G401 (cell line): Measurements from ENCODE around the gene SIX1. TPM values are rescaled to one million over a fixed set of nuclear protein-coding genes. Genes with fewer than 3 reads are reported as not detected.

Experiments used
- DNase-seq: peaks from one replicate; pipeline ENCODE4 v3.0.0-alpha.2; 2015; ENCODE audit warnings: low spot score
- in situ Hi-C: cut with HindIII; loops from 2 replicates; pipeline ENCODE4 v1.10.0; 2016; ENCODE audit warnings: low sequenced_read_pairs, mixed read lengths
- total RNA-seq: library from RNA; depleted of rRNA; stranded (reverse); fragments of >200 nt; shearing (Covaris generic); gene quantifications from 2 replicates; pipeline ENCODE4 v1.2.3, GENCODE V29; 2014

The SIX1 gene
- total RNA-seq, 1 experiment from 2014 or later: 0.58 TPM

DNA sequence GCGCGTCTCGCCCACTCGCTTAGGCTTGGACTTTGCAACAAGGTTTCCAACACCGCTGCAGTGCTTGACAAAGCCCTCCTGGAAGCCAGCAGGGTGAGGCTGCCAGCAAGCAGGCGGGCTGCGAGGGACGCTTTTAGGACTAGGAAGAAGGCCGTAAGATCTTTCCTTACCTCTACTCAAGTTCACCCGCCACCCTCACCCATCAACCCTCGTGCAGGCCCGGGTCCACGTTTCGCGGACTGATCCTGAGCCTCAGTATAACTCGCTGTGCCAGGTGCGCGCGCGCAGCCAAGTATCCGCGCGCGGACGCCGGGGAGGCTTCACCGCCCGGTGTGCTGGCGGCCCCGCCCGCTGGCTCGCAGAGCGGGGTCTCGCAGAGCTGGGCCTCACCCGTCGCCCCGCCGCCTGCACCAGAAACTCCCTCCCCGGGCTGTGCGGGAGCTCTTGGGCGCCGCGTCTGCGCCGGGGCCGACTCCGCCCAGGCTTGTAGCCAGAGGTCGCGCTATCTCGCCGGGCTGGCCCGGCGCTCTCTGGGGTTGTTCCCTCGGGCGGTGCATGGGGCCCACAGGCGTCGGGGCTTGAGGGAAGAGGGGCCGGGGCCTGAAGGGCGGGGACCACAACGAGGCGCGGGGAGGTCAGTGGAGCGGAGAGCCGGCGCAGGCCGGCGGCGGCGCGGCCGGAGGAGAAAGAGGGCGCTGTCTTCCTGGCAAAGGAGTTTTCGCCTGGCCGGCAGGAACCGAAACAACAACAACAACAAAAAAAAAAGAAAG lies 7.6 kb upstream of the SIX1 start:
- no peak for DNase-seq
- in situ Hi-C loops: loop anchor here (10.0 kb wide), 1 partner anchor 368 kb away; no protein-coding TSS in a partner anchor

DNA sequence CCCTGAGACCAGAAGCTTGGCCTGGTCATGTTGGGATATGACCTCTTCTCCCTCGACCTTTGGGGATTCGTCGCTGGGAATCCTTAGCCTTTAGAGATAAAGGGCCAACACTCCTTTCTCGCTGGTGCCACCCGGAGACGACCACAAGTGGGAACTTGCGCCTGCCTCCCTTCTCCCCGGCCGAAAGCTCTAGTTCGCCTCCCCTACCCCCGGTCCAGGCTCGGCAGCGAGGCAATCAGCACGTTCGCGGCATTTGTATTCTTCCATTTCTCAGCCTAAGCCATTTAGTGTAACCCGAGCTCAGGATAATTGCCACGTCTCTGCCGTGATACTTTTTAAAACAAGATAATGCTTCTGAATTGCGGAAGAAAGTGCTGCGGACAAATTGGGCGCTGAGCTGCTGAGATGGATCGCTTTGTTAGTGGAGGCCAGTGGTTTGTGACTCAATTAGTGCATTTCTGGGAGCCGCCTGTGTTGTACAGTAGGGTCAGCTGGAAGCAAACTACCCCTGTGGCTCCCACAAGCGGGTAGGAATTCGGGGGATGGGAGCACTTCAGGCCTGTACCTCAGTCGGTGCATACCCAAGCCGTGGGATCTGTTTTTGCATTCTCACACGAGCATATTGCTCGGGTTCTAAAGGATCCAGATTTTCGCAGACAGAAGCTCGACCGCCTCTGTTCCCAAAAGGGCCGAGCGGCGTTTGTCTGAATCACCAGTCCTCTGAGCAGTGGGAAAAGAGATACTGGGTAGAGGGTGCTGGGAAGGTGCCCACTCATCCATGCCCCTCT lies 6.8 kb upstream of the SIX1 start:
- DNase-seq: no peak
- in situ Hi-C loops: loop anchor here (10.0 kb wide), 1 partner anchor 369 kb away; no protein-coding TSS in a partner anchor

DNA sequence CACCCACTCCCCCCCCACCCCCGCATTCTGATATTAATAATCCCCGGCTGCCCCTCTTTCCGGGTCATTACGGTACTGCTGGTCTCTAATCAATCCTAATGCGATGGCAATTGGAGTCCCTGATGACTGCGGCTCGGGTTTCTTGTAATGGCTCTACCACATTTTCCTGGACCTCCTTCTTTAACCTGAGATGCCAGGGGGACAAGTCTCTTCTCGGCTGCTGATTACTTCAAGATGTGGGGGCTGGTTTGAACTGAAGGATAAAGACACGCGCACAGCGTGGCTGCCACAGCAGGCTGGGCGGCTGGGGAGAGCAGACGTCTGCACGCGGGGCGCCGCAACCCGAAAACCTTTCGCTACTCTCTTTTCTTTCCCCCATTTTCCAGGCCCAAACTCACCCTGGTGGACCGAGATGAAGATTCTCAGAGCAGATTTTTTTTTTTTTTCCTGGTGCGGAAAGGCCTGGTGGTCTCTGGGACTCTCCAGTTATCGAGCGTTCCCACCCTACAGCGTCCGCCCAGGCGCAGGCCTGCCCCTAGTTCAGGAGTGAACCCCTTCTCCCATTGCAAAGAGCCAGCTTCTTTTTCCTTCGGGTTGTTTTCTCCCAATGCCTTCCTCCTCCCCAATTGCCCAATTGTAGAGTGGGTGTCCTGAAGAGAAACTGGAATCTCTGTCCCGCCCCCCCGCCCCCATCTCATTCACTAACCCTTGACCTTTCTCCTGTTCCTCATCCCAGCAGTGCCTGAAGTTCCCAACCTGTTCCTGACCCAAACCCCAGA lies 6.0 kb upstream of the SIX1 start:
- DNase-seq: no peak

DNA sequence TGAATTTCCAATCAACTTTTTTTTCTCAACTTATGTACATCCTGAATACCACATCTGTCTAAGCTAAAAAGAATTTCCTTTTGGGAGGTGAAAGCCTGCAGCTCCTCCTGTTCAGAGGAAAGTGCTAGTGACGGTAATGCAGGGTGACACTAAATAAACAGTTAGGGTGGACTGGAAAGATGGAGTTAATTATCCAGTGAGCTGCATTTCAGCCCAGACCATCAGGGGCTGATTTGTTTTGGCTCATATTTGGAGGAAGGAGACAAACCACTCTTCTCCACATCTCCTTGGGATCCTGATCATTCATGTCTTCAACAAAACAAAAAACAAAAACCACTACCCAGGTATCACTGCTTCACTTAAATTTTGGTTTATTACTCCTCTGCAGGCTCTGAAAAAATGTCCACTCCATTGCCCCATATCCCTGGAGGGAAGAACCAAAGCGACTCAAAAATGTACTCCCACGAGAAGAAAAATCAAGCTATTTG lies 5.1 kb upstream of the SIX1 start:
- in situ Hi-C loops: loop anchor here (10.0 kb wide), 1 partner anchor 370 kb away; no protein-coding TSS in a partner anchor
- DNase-seq: no peak

More for the DNA sequence above, 6.0 kb upstream of the SIX1 start:
- in situ Hi-C loops: loop anchor here (10.0 kb wide), 1 partner anchor 369 kb away; no protein-coding TSS in a partner anchor

DNA sequence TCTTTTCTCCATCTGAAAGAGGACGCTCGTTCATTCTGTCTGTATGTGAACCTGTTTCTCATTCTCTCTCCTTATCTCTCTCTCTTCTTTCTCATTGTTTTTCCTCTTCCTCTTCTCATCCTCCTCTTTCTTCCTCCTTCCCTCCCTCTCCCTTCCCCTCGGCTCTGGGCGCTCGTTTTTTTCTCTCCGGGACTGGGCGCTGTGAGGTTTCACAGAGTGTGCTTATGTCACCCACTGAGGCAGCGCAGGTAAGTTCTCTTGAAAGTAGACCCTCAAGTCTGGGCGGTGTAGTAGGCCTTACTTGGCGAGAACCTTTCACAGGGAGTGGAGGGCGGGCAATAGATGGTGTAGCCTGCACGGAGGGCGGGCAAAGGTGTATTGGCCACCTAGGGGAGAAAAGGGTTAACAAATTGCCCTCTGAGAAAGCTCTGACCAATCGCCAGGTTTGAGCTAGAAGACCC lies 4.5 kb upstream of the SIX1 start:
- no peak for DNase-seq
- in situ Hi-C loops: loop anchor here (10.0 kb wide), 1 partner anchor 371 kb away; no protein-coding TSS in a partner anchor

DNA sequence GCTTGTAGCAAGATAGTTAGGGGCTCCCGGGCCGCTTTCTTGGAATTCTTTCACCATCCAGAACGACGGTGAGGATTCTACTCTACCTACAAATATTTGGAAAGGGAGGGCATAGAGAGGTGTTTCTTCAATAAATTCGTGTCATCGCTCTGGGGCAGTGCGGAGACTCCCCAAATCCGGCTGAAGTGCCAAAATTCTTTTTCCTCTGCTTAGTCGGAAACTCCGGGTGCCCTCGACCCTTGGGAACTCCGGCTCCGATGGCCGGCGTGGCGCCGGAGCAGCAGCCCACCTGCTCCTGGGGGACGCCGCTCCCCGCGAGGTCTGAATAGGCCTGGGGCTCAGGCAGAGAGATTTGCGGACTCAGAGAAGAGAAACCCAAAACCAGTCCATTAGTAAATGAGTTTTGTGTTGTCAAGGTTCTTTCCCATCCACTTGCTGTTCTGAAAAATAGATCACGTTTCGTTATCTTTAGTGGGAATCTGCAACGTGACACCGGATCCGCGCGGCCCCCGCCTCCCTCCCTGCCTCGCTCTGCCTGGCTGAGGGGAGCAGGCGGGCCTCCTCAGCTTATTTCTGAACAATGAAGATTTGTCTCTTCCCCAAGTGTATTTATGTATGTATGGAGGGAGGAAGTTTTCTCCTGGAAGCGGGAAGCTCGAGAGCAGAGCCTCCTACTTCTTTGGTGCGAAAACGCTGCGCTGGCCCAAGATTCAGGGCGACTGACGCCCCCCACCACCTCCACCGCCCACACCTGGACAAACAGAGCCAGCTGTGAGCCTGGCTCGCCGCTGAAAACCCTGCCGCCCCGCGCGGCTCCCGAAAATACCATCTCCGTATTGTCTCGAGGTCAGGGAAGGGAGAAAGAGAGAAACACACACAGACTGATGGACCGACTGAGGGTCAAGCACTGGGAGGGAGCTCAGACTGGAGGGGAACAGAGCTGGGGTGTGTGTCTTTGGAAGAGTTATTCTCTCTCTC lies 3.7 kb upstream of the SIX1 start:
- in situ Hi-C loops: loop anchor here (10.0 kb wide), 1 partner anchor 372 kb away; no protein-coding TSS in a partner anchor
- DNase-seq: no peak

DNA sequence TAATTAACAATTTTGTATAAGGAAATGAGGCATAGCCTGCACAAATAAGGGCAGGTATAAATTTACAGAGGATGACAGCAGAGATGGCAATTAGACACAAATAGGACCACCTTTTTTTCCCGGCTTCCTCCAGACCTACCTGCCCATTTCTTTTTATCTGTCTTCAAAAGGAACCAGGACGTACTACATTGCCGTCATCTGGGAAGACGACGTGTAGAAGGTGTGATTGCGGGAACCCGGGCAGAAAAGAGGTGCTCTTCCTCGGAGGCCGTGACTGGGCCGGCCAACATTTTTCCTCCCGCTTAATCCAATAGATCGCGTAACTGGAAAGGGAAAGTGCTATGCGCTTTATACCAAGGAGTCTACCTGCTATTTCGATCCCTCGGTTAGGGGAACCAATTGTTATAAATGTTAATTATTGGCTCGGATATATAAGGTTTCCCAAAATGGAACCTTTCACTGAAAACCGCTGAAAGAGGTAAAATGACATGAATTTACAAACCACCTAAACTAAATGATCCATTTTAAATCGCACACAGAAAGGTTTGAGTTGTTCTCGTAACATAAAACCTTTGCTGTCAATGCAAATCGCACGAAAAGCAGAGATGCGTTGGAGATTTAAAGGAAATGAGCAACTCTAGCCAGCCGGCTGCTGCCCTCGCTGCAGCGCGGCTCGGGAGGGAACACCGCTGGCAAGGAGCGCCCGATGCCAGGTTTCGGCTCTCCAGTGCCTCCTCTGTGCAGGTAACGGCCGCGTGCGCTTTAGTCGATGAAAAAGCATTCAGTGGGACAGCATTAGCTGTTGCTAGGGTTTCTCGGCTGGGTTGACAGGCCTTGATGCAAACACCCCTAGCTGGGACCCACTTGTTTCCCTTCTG lies 2.8 kb upstream of the SIX1 start:
- no peak for DNase-seq
- in situ Hi-C loops: loop anchor here (10.0 kb wide), 1 partner anchor 373 kb away; no protein-coding TSS in a partner anchor

DNA sequence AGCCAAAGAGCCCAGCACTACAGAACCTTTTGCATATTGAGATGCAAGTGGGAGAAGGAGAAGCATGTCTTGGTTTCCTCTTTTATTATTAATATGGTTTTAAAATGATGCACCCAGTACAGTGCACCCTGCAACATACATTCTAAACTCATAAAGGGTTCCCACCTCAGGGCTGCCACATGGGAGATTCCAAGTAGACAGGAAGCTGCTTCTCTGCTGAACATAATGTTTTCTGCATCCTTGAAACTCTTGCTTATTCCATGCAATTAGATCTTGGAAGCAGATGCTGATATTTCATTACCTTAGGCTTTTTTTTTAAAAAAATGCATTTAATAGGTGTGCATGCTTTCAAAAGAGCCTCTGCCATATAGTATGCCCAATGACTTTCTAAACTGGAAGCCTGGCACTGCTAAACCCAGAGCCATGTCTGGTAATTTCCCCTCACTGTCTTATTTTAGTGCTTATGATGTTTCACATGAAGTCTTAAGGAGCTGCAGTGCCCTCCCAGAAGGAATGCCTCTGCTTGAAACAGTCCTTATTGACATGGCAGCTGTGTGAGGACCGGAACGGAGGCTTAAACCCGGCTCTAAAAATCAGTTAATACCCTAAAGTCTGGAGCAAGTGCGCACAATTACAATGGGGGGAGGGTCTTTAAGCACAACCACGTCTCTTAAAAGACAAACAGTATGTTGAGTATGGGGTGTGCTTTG lies 2.0 kb upstream of the SIX1 start:
- in situ Hi-C loops: loop anchor here (10.0 kb wide), 1 partner anchor 374 kb away; no protein-coding TSS in a partner anchor
- DNase-seq: no peak

DNA sequence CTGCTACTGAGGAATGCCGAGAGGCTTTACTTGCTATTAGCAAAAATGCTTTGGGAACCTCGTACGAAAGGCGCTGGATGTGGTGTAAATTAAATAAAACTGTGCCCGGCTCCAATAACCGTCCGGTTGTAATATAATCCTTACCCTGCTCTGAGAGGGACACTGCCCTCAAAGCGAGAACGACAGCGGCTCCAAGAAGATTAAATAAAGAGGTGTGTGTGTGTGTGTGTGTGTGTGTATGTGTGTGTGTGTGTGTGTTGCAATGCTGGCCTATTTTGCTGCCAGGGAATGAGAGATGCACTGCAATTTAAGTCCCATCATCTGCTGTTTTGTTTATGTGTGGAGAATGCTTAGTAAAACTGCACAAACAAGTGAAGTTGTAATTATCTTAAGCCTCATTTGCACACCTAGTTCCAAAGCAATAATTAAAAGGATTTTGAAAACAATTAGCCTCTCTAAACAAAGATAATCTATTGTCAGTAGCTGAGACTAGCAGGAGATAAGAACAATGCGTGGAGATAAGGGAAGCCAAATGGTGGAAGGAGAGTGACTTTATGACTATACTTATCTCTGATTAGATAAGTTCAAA lies 1.2 kb upstream of the SIX1 start:
- no peak for DNase-seq
- in situ Hi-C loops: loop anchor here (10.0 kb wide), 1 partner anchor 374 kb away; no protein-coding TSS in a partner anchor

DNA sequence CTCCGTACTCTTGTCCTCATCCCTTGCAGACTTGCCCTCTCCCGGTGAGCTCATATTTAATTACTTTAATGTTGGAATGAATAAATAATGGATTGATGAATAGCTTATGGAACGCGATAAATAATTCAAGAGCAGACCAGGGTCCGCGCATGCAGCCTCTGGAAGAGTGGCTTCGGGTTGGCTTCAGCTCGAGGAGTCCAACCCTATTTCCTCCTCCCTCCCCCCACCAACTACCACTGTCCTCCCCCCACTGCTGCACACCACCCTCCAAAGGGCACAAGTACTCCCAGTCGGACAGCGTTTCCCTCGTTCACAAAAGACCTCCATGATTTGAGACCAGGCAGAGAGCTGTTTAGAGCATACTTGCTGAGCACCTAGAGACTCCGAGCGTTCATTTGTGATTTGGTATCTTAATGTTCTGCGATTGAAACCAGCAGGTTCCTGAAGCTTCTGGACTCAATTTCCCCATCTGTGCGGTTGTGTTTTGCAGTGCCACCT lies 647 bp upstream of the SIX1 start:
- DNase-seq: no peak

DNA sequence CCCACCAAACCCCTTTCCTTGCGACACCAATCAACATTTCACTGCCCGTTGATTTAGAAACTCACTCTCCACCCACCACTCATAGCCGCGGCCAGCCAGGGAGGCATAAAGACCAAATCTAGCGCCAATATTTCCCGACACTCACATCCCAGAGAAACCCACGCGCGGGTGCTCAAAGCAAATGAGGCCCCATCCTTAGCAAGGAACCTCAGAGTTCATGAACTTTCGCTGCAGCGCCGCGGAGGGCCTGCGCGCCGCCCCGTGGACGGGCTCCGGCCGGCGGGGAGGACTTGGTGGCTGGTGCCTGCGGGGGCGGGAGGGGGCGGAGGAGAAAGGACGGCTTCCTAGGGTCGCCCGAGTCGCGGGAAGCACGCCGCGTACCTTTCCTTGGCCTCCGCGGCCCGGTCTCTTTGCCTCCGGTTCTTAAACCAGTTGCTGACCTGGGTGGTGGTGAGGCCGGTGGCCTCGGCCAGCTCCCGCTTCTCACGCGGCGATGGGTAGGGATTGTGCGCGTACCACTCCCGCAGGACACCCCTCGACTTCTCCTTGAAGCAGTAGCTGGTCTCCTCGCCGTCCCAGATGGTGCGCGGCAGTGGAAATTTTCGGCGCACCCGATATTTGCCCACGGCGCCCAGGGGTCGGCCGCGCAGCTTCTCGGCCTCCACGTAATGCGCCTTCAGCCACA lies 886 bp downstream of the SIX1 start:
- in situ Hi-C loops: no loop called here
- DNase-seq: no peak

More for the DNA sequence above, 647 bp upstream of the SIX1 start:
- in situ Hi-C loops: loop anchor here (10.0 kb wide), 1 partner anchor 375 kb away; no protein-coding TSS in a partner anchor

DNA sequence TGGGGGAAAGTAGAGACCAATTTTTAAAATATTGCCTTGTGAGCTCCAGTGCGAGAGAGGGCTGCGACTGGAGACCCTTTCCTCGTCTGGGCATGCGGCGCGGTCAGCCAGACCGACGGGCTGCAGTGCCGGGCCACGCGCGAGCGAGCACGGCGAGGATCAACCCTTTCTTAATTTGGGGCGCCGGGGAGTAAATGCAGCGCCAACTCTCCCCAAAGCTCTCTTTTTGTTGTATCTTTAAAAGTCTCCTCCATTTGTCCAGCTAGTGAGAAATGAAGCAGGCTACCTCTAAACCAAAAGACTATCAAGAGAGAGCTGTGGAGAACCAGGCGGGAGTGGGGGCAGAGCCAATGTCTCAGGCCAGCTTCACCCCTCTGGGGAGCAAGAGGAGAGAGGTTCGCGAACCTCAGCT lies 1.4 kb downstream of the SIX1 start:
- in situ Hi-C loops: no loop called here
- no peak for DNase-seq

DNA sequence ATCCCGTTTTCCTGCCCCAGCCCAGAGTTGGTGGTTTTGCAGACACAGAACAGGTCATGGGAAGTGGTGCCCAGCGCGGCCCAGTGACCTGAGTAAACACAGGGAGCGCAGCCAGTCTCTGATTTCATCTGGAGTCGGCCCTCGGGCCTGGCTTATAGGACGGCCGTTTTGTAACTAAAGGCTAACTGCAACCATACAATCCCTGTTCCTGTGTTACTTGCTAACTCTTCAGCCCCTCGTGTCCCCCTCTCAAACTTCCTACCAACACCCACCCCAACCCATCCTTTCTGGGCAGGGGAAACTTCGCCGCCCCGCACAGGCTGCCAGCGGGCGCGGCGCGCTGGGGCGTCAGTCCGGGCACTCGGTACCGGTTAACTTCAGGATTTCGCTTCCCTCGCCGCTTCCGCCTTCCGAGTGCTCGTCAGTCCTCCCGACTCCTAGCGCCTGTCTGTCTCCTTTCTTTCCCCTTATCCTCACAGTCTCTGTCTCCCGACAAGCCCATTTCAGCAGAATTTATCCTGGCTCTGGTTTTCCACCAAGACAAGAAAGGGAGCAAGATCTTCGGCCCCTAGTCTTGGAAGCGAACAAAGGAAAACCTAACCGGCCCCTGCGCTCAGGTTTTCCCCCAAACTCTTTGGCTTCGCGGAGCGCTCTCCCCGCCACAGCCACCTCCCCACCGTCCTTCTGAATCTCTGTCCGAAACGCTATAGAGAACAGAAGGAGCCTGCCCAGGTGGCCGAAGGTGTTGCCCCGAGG lies 2.0 kb downstream of the SIX1 start:
- DNase-seq: no peak
- in situ Hi-C loops: no loop called here

DNA sequence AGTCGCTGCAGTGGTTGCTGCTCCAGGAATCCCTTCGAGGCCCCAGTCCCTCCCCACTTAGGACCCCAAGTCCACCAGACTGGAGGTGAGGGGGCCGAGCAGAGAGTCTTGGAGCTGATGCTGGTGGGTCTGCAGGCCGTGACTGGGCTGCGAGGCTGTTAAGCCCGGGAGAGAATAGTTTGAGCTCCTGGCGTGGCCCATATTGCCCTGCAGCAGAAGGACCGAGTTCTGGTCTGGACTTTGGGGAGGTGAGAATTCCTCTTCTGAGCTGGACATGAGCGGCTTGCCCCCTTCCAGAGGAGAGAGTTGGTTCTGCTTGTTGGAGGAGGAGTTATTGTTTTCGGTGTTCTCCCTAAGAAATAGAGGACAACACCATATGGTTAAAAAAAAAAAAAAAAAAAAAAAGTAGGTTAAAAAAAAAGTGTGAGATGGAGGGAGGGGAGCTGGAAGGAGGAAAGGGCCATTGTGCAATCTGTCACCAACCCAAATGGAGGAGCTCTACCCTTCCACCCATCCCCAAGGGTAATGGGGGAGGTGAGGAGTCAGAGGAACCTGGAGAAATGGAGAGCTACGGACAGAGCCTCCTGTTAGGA lies 3.0 kb downstream of the SIX1 start:
- no peak for DNase-seq
- in situ Hi-C loops: no loop called here
